Stimulated activated CD4-positive, alpha-beta T cell treated with anti-CD3 and anti-CD28 coated beads, TNF-alpha, amount 100 ng/mL, for 1 hour (primary cell): ENCODE measurements around the gene AHCYL2.
"Not testable (repeated sequence)": the region's sequence is repeated elsewhere in the genome, so short reads cannot be mapped to it uniquely, and the experiment has no call there.

ENCODE experiments used
- DNase-seq, 3 donors: peaks; one replicate each; pipeline ENCODE4 v3.0.0-alpha.2; 2020; ENCODE audit warnings: low read depth in 3 of 3, low spot score in 1 of 3

The AHCYL2 gene

DNA sequence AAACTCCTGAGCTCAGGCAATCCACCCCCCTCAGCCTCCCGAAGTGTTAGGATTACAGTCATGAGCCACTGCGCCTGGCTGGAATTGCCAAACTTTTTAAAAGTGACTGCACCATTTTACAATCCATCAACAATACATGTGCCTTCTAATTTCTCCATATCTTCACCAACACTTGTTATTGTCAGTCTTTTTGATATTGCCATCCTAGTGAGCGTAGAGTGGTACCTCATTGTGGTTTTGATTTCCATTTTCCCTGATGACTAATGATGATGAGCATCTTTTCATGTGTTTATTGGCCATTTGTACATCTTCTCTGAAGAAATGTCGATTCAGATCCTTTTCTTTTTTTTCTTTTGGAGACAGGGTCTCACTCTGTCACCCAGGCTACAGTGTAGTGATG is 187.7 kb downstream of the AHCYL2 start:
- no peak for DNase-seq

DNA sequence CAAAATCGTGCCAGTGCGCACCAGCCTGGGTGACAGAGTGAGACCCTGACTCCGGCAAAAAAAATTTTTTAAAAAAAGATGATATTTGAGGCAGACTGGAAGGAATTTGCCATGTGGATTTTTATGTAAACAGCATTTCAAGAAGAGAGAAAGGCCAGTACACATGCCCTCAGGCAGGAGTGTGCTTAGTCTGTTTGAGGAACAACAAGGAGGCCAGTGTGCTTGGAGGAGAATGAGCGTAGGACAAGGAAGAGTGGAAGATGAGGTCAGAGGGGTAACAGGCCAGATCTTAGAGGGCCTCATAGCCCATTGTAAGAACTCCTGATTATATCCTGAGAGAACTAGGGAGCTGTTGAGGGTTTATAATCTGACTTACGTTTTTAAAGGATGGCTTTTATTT is 192.2 kb downstream of the AHCYL2 start:
- no peak for DNase-seq

DNA sequence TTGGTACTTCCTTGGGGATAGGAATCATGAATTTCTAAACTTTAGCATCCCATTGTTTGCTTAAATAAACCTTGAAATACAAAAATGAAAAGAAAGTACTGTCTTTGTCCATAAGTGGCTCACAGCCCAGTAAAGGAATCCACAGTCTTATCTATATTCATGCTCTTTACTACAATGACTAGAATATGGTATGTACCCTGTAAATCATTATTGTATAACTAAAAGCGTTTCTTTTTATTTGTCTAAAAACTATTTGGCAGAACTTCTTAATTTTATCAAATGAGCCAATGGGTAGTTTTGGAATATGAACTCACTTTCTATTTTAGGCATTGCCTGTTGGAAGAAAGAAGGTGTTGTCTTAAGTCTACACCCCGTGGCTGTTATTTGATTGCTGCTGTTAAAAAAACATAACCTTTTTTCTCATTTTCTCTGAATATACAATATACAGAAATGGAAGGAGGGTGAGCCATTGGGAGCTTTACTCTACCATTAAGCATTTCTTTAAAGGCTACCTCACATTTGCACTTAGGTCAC is 197.0 kb downstream of the AHCYL2 start:
- no peak for DNase-seq

DNA sequence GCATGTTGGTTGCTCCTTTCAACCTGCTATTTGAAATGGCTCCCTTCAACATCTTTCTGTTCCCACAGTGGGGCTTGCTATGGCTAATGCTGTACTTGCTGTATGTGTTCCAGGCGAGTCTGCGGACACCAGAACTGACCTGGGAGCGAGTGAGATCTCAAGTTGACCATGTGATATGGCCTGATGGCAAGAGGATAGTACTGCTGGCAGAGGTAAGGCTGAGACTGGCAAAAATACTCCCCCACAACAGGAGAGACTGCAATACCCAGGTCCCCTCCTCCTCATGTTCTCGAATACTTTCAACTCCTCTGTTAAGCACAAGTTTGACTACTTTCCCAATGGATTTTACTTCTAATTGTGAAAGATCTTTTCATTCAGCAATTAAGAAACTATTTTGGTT is 197.9 kb downstream of the AHCYL2 start:
- DNase-seq, result no peak

DNA sequence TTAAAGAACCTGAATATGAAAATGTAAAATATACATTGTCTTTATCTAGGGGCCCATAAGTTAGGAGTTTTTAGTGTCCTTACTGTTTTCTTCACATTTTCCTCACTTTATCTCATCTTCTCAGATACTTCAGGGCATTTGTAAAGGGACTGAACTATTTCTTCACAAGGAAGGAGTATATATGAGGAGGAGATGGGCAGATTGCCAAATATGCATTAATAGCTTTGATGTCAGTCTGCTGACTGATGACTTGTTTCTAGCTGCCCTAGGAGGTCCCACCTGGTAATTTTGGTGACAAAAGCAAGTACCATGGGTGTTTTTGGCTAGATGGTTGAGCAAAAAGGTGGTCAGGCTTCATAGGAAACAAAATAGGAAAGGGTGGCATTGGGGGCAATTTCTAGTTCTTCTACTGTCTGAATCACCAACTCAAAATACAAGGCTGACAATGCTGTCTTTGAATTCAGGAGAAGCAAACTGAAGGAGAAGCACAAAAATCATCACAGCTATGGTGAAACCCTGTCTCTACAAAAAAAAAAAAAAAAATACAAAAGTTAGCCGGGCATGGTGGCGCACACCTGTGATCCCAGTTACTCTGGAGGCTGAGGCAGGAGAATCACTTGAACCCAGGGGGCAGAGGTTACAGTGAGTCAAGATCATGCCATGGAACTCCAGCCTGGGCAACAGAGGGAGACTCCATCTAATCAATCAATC is 199.0 kb downstream of the AHCYL2 start:
- no peak for DNase-seq

DNA sequence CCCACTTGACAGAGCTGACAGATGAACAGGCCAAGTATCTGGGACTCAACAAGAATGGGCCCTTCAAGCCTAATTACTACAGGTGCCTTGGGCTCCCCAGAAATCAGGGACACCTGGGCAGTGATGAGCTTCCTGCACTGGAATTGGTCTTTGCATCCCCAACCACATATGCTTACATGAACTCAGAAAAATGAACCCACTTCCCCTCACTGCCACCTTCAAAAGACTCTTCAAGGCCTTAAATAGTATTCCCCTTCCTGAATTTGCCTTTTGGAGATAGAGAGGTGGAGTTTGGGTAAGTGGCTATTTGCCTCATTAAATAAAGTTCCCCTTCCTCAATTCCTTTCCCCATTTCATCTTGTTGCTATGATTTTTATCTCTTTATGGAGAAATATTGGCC is 201.7 kb downstream of the AHCYL2 start:
- DNase-seq, result no peak

DNA sequence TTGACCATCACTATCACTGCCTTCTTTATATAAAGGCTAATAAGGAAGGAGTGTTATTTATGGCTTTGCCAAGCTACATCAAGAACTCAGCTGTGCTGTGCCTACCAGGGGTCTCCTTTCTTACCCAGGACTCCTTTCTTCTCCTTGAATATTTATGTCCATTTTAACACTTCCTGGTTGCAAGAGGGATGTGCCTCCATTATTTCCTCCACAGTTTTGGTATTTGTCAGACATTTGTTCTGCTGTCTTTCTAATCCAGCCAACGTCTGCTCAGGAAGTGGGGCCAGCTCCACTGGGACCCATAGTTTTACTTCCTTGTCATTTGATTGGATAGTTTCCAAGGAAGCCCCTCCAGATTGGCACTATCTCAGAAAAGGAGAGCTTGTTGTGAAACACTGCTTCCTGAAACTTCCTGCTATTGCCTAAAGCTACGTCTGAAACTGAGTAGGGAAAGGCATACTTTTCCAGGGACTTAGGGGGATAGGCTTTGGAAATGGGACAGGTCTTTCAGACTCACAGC is 202.8 kb downstream of the AHCYL2 start:
- no peak for DNase-seq

DNA sequence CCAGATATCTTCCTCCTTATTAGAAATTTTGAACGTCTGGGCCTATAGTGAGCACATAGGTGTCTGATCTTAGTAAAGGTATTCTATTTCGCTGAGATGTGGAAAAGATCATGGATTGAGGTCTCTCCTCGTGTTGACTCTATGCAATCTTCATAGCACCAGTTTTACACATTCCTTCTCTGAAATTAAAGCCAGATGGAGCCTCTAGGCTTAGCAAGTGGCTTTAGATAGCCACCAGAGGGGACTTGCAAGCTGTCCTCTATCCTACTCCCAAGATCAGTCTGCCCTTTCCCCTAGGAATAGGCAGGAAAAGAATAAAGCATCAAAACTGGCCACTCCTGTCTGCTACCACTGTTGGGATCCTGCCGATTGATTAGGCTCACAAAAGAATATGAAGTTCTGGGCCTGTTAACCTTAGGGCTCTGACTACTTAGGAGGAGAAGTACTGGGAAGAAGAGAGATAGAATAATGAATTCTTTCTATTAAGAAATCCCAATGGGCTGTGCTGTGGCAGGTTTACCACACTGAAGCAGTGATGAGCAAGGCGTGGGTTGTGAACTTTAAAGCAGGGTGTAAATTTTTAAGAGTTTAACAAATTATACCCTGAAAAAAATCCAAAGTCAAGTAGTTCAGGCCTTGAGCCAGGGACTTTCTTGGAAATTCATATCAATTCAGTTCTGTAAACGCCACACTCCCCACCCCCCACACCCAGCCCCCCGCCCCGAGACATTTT is 207.2 kb downstream of the AHCYL2 start:
- no peak for DNase-seq

DNA sequence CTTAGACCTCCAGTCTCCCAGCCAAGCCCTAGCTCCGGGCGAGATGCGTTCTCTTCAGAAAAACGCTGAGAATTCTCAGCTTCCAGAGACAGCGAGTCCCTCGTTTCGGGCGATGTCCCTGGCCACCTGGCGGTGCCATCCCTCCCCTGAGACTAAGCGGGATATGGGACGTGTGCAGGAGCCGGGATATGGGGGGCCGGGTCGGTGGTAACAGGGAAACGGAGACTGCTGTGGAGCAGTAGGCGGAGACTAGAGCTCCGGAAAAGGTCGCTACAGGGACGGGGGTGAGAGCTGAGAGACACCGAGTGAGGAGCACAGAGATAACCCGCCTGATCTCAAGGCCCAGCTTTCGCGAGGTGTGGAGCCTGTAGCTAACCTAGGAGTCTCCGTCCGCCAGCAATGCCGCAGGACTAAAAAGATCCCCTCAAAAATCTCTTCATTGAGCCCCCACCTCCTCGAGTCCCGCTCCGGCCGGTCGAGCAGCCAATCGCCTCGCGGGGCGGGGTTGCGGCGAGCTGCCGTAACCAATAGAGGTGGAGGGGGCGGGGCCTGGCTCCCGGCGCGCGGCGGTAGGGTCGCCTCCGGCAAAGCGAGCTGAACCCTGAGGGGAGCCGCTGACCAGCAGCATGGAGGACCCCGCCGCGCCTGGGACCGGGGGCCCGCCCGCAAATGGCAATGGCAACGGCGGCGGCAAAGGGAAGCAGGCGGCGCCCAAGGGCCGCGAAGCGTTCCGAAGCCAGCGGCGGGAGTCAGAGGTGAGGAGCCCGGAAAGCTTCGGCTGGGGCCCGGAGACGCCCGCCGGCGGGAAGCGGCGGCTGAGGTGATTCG is 209.2 kb downstream of the AHCYL2 start, which contains the start of gene STRIP2:
TSS of gene STRIP2 (plus strand) at position 586 of the 828 bp plus-strand sequence. CDS start at position 627, 41 bp downstream.
- DNase-seq, result peak; percentile 65 to 90 (median 69)

DNA sequence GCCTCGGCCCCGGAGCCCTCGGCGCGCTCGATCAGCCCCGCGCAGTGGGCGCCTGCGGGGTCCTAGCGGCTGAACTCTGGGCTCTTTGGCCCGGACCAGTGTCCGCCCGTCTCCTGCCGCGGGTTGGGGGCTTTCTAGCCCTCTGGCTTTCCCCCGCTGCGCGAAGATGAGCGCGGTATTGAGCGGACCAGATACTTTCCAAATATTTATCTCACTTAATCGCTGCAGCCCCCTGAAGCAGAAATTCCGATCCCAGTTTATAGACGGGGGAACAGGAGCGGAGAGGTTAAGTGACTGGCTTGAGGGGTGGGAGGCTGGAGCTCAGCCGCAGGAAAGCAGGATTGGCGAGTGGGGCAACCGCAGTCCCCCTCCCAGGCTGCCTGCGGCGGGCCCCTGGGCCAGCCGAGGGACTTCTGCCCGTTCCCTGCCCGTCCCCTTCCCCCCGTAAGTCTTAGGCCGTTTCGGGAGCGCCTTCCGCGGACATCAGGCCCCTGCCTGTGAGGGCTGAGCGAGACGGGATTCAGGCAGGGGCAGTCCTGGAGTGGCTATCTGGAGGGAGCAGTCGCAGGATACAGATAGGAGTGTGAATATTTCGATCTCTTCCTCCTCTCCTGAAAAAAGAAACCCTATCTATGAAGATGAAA is 210.0 kb downstream of the AHCYL2 start:
- no peak for DNase-seq

DNA sequence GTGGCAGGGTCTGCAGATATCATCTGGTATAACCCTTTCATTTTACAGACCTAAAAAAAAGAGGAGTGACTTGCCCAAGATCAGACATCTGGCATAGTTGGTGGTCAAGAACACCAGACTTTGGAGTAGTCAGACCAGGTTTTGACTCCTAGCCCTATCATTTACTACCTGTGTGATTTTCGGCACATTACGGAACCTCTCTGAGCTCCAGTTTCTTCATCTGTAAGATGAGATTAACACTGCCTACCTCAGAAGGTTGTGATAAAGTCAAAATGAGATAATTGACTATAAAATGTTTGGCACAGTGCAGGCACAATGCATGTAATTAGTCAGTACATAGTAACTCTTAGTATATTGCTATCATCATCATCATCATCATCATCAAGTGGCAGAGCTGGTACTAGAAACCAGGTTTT is 210.6 kb downstream of the AHCYL2 start:
- DNase-seq, result no peak

DNA sequence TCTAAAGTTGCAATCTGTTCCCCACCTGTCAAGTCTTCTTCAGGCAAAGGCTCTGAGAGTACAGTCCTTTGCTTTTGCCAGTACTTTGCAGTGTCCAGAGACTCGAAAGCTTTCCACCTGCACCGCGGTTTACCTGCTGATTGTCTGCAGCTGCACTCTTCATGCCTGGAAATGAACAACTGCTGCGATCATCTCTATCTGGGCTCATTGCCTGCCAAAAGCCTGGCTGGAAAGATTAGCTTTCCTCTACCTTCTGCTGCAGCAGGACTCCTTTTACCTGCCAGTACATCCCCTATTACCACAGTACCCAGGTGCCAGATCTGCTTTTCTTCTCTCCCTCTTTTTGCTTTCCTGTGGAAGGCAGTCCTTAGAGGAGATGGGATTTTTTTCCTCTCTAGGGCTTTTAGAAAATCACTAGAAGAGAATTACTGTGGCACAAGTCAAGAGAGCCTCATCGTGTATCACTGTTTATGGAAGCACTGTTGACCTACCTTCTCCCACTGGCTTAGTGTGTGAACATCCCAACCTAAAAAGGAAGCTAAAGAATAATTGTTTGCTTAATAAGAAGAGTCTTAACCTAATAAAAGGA is 211.6 kb downstream of the AHCYL2 start:
- no peak for DNase-seq

DNA sequence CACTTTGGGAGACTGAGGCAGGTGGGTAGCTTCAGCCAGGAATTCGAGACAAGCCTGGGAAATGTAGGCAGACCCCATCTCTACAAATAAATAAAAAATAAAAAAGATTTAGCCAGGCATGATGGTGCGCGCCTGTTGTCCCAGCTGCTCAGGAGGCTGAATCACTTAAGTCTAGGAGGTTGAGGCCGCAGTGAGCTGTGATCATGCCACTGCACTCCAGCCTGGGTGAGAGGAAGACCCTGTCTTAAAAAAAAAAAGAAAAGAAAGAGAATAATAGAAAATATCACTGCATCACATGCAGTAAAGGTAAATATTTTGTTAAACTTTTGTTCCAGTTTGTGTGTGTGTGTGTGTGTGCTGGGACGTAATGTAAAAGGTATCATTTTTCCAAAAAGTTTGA is 212.4 kb downstream of the AHCYL2 start:
- no peak for DNase-seq

DNA sequence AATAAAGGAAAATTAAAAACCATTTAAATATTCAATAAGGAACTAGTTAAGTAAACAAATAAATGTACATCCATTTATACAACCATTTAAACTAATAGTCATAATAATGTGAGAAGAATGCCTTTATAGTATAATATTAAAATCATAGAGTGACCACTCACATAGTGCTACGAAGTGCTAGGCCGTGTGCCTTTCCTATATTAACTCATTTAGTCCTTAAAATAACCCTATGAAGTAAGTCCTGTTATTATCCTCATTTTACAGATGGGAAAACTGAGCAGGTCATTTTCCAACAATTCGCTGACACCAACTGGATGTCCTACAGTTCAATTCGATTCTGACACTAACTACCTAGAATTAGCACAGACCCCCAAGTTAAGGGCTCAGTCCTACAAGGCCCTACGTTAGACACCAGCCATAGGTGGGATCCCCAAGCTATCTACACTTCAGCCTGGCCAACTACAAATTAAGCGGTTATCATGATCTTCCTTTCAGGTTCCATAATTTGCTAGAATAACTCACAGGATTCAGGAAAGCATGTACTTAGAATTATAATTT is 213.5 kb downstream of the AHCYL2 start:
- DNase-seq, result no peak

DNA sequence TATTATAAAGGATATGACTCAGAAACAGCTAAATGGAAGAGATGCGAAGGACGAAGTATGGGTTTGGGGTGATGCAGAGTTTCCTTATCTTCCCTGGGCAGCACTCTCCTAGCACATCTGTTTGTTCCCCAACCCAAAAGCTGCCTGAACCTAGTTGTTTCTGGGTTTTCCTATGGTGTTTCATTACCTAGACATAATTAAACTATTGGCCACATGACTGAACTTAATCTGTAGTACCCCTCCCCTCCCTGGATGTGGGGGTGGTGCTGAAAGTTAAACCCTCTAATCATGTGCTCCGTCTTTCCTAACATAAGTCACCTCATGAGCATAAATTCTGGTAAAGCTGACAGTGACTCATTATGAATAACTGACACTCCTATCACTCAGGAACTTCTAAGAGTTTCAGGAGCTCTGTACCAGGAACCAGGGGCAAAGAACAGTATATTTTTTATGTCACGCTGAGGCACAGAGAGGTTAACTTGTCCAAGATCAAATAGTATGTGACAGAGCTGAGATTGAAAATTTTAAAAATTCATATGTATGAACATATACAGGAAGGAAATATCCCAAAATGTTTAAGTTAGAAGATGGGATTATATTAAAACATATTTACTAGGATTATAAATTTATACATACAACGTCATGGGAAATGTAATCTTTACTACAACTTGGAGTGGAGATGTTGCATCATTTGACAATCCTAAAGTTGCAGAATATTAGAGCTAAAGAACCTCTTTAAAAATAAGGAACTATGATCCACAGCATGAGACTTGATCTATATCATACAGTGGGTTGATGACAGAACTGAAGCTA is 214.2 kb downstream of the AHCYL2 start:
- DNase-seq, result peak in 1 of 3 donors; percentile 14

DNA sequence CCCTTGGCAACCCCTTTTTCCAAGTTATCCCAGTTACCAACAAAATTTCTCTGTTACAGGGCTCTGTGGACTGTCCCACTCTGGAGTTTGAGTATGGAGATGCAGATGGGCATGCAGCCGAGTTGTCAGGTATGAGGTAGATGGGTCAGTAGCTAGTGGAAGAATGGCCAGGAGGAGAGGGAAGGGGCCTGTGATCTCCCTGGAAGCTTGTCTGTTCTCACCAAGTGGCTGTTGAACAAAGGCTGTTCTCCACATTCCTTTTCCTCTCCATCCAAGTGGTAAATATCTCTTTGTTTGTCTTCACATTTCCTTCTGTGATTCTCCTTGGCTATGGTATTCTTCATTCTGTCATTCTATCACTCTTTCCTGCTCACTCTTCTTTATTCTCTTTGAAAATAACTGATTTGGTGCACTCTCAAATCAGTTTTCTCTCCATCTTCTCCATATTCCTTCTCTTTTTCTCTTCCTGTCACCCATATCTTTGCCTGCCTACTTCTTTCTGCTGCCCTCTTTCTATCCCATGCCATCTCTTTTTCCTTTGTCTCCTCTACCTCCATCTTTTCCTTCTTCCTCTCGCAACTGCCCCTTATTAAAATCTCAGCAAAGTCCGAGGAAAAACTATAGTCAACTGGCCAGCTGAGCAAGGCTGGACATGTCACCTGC is 215.3 kb downstream of the AHCYL2 start:
- no peak for DNase-seq

DNA sequence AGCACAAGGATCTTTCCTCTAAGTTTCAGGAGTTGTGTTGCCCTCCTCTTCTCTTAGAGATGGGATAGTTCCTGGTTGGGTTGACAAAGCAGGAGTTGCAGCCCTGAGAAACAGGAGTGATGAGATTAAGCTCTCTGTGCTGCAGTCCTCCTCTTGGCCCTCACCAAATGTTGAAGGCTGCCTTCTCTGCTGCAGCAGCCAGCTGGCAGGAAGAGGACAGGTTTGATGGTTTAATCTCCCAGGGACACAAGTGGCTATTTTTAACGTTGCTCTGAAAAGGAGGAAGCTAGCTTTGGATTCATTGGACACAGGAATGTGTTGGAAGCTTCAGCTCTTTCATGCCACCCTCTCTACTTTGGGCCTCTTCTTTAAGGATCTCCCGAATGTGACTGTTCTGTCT is 218.8 kb downstream of the AHCYL2 start:
- DNase-seq, result no peak

DNA sequence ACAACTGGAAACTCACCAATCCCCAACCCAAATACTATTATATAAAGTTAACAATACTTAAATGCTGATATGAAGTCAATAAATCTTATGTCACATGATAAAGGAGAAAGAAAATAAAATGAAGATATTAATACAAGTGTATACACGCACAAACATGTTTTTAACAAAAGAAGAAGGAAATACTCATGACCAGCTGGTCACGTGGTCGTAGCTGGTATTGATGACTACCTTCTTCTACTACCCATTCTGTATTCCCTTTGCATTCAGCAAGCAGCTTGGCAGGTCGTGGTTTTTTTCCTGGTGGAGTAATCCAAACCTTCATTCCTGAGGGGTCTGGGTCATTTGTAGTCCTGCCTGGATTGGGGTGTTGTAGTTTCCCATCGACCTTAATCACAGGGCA is 219.9 kb downstream of the AHCYL2 start:
- not testable (repeated sequence) for DNase-seq

DNA sequence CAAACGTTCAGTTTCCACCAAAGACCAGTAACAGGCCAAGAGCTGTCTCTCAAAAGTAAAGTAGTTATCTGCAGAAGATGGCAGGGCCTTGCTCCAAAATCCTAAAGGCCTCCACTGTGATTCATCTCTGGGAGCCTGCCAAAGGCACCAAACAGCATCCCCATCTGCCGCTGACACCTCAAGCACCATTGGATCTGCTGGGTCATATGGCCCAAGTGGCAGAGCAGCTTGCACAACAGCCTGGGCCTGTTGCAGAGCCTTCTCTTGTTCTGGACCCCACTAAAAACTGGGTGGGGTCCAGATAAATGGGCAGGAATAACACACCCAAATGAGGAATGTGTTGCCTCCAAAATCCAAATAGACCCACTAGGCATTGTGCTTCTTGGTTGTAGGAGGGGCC is 222.1 kb downstream of the AHCYL2 start:
- not testable (repeated sequence) for DNase-seq
